Heart left ventricle (tissue), 16 donors: ENCODE data around the gene CSMD2. TPM values are rescaled to one million over a fixed set of nuclear protein-coding genes. Genes with fewer than 3 reads are reported as not detected.

Source experiments
- ATAC-seq, 4 donors: fragments of 200-7000 bp; cut with Tn5 transposase; one replicate each; pipeline ENCODE4 v1.9.1; 2020 to 2022; ENCODE audit warnings: moderate library complexity in 4 of 4, mild to moderate bottlenecking in 3 of 4, moderate number of reproducible peaks in 1 of 4
- DNase-seq, 5 donors: peaks; one replicate each; pipeline ENCODE4 v3.0.0-alpha.2; 2020
- H3K27ac ChIP-seq, 12 donors: fragments of 200-600 bp; sonication (generic) in 4 of 12; one replicate each; pipeline versions ENCODE4 v1.5.0 to v1.8.0; 2016 to 2022; ENCODE audit warnings: mild to moderate bottlenecking in 2 of 12
- H3K27me3 ChIP-seq, 9 donors: fragments of 200-600 bp; sonication (generic) in 2 of 9; one replicate each; pipeline versions ENCODE4 v1.5.1 to v1.8.0; 2016 to 2022; ENCODE audit warnings: mild to moderate bottlenecking in 3 of 9
- H3K36me3 ChIP-seq, 9 donors: fragments of 200-600 bp; sonication (generic) in 2 of 9; one replicate each; pipeline versions ENCODE4 v1.5.0 to v1.8.0; 2018 to 2022; ENCODE audit warnings: mild to moderate bottlenecking in 2 of 9
- H3K4me1 ChIP-seq, 12 donors: fragments of 200-600 bp; sonication (generic) in 4 of 12; one replicate each; pipeline versions ENCODE4 v1.5.0 to v1.8.0; 2016 to 2022; ENCODE audit warnings: mild to moderate bottlenecking in 3 of 12
- H3K4me3 ChIP-seq, 12 donors: fragments of 200-600 bp; sonication (generic) in 4 of 12; one replicate each; pipeline versions ENCODE4 v1.5.0 to v1.8.0; 2017 to 2022; ENCODE audit warnings: mild to moderate bottlenecking in 9 of 12, moderate library complexity in 4 of 12
- H3K9me3 ChIP-seq, 12 donors: fragments of 200-600 bp; sonication (generic) in 4 of 12; one replicate each; pipeline versions ENCODE4 v1.5.0 to v1.8.0; 2016 to 2022; ENCODE audit warnings: mild to moderate bottlenecking in 1 of 12
- POLR2A ChIP-seq, 2 donors: fragments of 450-650 bp; IDR thresholded peaks; one replicate each; pipeline ENCODE4 v1.6.1; 2017; ENCODE audit warnings: antibody characterized with exemption in 2 of 2, mild to moderate bottlenecking in 2 of 2, moderate library complexity in 2 of 2
- WGBS, 4 donors: extraction: QIAGEN DNeasy Blood & Tissue Kit in 2 of 4; methylation state at CpG; one replicate each; pipeline versions ENCODE4 v1.1.5 to v1.1.7; 2013 to 2018; 5-methylcytosine and 5-hydroxymethylcytosine counted together
- intact Hi-C, 10 donors: fragments of 100-400 bp; cut with DNase I; formaldehyde crosslinking; loops; one replicate each; pipeline versions ENCODE4 v1.11.1 to v1.14.2; 2022
- polyA plus RNA-seq, 2 donors: library from polyadenylated mRNA; stranded (reverse); fragments of 200-250 nt; gene quantifications; one replicate each; pipeline ENCODE4 v1.2.3, GENCODE V29; 2013
- total RNA-seq, 9 donors: library from RNA; depleted of rRNA in 2 of 9; stranded (reverse); fragments of >200 nt in 2 of 9; fragmentation: NEBNext Ultra II Directional in 3 of 9; extraction: Animal tissue kit (Norgen Biotek cat#: 25700) in 3 of 9; gene quantifications; one replicate each; pipeline versions ENCODE4 v1.1.0 to v1.2.4, GENCODE V29; 2016 to 2023
- TF ChIP-seq, protein P1 (sequence below), 12 donors: fragments of 200-600 bp; sonication (generic) in 4 of 12; IDR thresholded peaks; one replicate each; pipeline versions ENCODE4 v1.5.0 to v1.8.0; 2018 to 2022; ENCODE audit warnings: antibody characterized with exemption in 12 of 12, mild to moderate bottlenecking in 5 of 12
- donor health status: ischemic (EF 13 %, LVEDD 7.1; RV severe dilation, severe dysfunction).
- donor health status: healthy with polysubstance abuse.
- donor health status: DM: no; HTN: yes; CAD: no.
- donor health status: DM: no; HTN: no; CAD: no.
- donor health status: ischemic (EF 25% LVEDD 6.9; RV normal size, moderate dysfunction).
- donor health status: ischemic (EF 25% LVEDD 5.7; RV mildly dilated, moderate dysfunction).
- donor health status: healthy.
- donor health status: DM: yes; HTN: yes; CAD: no.
- donor health status: ischemic (EF 35%, LVEDD 5.7; RV mildly dilated, moderate dysfunction).
- donor health status: nonischemic (EF 11% LVEDD 7.7; RV severe dilation, severe dysfunction).
- donor health status: DM: yes; HTN: yes; CAD: no.
- donor health status: PGD.
- donor health status: ischemic (EF 29% LVEDD 5.4; RV normal size, mild dysfunction).
- donor health status: nonischemic (EF 23%, LVEDD 6.1; RV moderate dilation, normal function).

CSMD2 gene
- total and polyA plus RNA-seq, 11 donors: 0.02 to 0.79 (median 0.22) TPM

DNA sequence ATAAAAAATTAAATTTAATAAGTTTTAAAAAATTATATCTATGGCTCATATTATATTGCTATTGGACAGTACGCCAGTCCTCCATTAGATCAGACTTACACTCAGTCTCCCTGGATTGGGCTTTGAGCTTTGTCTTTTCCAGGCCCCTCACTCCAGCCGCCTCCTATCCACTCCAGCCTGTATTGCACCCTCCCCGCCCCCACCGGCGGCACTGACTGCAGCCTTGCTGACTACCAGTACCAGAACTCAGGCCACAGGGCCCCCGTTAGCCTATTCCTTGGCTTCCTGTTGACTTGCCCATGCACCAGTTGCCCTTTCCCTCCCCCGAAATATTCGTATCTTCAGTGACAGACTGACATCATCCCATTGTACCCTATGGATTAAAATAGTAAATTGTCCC is 127.9 kb downstream of the CSMD2 start:
- ATAC-seq: no peak
- intact Hi-C loops: no loop called here
- WGBS, 4 donors: 52 to 76% (median 66%) methylated on average over 8 of the region's 8 CpGs

DNA sequence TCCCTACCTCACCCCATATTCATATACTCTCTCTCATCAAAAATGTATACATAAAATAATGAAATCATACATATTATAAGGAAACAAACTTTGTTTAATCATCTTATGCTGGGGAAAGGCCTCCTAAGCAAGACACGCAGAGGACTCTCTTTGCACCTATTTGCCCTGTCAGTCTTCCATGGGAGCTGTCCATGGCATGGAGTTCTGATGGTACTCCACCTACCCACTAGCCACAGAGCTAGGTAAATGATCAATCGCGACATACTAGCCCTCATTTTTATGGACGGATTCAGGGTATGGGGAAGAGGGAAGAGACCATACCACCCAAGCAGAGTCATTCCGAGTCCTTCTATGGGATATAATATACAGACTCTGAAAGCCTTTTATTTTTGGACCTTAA is 131.0 kb downstream of the CSMD2 start:
- Histone ChIP-seq H3K4me3 (no peak overlapping the region), H3K27me3 (no peaks in the 10 kb centered on the region), H3K36me3 (no peaks in the 10 kb centered on the region), H3K9me3 (no peaks in the 10 kb centered on the region), H3K4me1 (no peaks in the 10 kb centered on the region), H3K27ac (no peak overlapping the region)
- WGBS, 4 donors: 56 to 77% (median 64%) methylated on average over 5 of the region's 5 CpGs
- ATAC-seq (no peak), DNase-seq (no peak)
- intact Hi-C loops: no loop called here
- TF ChIP-seq, protein P1, sequence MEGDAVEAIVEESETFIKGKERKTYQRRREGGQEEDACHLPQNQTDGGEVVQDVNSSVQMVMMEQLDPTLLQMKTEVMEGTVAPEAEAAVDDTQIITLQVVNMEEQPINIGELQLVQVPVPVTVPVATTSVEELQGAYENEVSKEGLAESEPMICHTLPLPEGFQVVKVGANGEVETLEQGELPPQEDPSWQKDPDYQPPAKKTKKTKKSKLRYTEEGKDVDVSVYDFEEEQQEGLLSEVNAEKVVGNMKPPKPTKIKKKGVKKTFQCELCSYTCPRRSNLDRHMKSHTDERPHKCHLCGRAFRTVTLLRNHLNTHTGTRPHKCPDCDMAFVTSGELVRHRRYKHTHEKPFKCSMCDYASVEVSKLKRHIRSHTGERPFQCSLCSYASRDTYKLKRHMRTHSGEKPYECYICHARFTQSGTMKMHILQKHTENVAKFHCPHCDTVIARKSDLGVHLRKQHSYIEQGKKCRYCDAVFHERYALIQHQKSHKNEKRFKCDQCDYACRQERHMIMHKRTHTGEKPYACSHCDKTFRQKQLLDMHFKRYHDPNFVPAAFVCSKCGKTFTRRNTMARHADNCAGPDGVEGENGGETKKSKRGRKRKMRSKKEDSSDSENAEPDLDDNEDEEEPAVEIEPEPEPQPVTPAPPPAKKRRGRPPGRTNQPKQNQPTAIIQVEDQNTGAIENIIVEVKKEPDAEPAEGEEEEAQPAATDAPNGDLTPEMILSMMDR (IDR thresholded peaks at IDR 0.05): no peak
- TF ChIP-seq POLR2A (IDR thresholded peaks at IDR 0.05): no peak

More for the DNA sequence above, 127.9 kb downstream of the CSMD2 start:
- H3K4me1 ChIP-seq: no peaks in the 10 kb centered on the region
- no peaks in the 10 kb centered on the region for H3K9me3 ChIP-seq
- DNase-seq: no peak
- H3K27ac ChIP-seq: no peak overlapping the region
- TF ChIP-seq, protein P1 (IDR thresholded peaks at IDR 0.05): no peak
- TF ChIP-seq POLR2A (IDR thresholded peaks at IDR 0.05): no peak
- no peak overlapping the region for H3K4me3 ChIP-seq
- no peaks in the 10 kb centered on the region for H3K27me3 ChIP-seq
- no peaks in the 10 kb centered on the region for H3K36me3 ChIP-seq

DNA sequence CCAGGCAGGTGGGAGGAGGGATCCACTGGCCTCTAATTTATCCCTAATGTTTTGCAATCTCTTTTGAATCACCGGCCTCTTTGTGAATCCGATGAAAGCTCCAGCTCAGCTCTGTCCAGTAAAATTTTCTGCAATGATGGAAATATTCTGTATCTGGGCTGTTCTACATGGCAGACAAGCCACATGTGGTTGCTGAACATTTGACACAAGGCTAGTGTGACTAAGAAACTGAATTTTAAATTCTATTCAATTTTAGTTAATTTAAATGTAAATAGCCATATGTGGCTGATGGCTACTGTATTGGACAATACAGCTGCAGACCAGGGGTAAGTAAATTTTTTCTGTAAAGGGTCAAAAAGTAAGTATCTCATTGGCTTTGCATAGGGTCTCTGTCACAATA is 135.1 kb downstream of the CSMD2 start:
- Histone ChIP-seq H3K27me3 (peaks cover 0 to 2% (median 0%) of the 10 kb centered on the region in 9 donors), H3K36me3 (no peaks in the 10 kb centered on the region), H3K9me3 (no peaks in the 10 kb centered on the region), H3K4me1 (no peaks in the 10 kb centered on the region), H3K4me3 (no peak overlapping the region), H3K27ac (no peak overlapping the region)
- intact Hi-C loops: no loop called here
- DNase-seq: no peak
- no peak for TF ChIP-seq POLR2A (IDR thresholded peaks at IDR 0.05)
- TF ChIP-seq, protein P1 (IDR thresholded peaks at IDR 0.05): no peak
- 90 to 100% (median 95%) methylated on average over 2 of the region's 2 CpGs for WGBS, 4 donors
- no peak for ATAC-seq

DNA sequence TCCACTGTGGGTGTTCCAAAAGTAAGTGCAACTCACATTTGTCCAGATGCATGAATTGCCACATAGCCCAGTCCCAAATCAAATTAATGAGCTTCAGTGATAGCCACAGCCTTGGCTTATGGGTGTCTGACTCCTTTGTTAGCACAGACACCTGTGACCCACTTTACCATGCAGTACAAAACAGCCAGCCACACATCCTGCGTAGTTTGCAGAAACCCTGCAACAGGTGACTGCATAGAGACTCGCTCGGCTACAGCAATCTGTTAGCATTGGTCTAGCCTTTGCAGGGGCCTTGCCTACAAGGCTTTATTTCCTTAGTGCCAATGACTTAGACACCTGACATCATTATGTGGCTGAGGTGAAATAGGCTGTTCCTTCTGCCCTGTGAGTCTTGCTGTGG is 135.5 kb downstream of the CSMD2 start:
- Histone ChIP-seq H3K27ac (no peak overlapping the region), H3K36me3 (no peaks in the 10 kb centered on the region), H3K4me3 (no peak overlapping the region), H3K9me3 (no peaks in the 10 kb centered on the region), H3K4me1 (no peaks in the 10 kb centered on the region), H3K27me3 (peaks cover 0 to 5% (median 0%) of the 10 kb centered on the region in 9 donors)
- no peak for ATAC-seq
- intact Hi-C loops: no loop called here
- WGBS, 4 donors: 75 to 90% (median 84%) methylated on average over 3 of the region's 3 CpGs
- no peak for DNase-seq
- no peak for TF ChIP-seq POLR2A (IDR thresholded peaks at IDR 0.05)
- TF ChIP-seq, protein P1 (IDR thresholded peaks at IDR 0.05): no peak
